Measurements from ENCODE around the gene FIGNL1. TPM values are rescaled to one million over a fixed set of nuclear protein-coding genes. Genes with fewer than 3 reads are reported as not detected.
A peak's percentile ranks its signal among the peaks of the same experiment; 100 is the strongest.

FIGNL1 gene
- total RNA-seq, 1 donor from 2014 or later = 5.5 TPM

- peaks cover 18% of the 10 kb centered on the region for H3K4me1 ChIP-seq
- intact Hi-C loops (cut with DNase I) = no loop called here
- ATAC-seq = peak; percentile 37
- peak overlapping the region; percentile 86 for H3K4me3 ChIP-seq
- no peaks in the 10 kb centered on the region for H3K27me3 ChIP-seq
- peak; percentile 70 for DNase-seq
- peak overlapping the region; percentile 79 for H3K27ac ChIP-seq
- H3K36me3 ChIP-seq = peaks cover 17% of the 10 kb centered on the region
- H3K9me3 ChIP-seq = no peaks in the 10 kb centered on the region
- TF ChIP-seq, protein P1, sequence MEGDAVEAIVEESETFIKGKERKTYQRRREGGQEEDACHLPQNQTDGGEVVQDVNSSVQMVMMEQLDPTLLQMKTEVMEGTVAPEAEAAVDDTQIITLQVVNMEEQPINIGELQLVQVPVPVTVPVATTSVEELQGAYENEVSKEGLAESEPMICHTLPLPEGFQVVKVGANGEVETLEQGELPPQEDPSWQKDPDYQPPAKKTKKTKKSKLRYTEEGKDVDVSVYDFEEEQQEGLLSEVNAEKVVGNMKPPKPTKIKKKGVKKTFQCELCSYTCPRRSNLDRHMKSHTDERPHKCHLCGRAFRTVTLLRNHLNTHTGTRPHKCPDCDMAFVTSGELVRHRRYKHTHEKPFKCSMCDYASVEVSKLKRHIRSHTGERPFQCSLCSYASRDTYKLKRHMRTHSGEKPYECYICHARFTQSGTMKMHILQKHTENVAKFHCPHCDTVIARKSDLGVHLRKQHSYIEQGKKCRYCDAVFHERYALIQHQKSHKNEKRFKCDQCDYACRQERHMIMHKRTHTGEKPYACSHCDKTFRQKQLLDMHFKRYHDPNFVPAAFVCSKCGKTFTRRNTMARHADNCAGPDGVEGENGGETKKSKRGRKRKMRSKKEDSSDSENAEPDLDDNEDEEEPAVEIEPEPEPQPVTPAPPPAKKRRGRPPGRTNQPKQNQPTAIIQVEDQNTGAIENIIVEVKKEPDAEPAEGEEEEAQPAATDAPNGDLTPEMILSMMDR (IDR thresholded peaks at IDR 0.05) = no peak
Observed at GRCh38 chr7:50450590-50451032, 461 bp upstream of the FIGNL1 start.

DNA sequence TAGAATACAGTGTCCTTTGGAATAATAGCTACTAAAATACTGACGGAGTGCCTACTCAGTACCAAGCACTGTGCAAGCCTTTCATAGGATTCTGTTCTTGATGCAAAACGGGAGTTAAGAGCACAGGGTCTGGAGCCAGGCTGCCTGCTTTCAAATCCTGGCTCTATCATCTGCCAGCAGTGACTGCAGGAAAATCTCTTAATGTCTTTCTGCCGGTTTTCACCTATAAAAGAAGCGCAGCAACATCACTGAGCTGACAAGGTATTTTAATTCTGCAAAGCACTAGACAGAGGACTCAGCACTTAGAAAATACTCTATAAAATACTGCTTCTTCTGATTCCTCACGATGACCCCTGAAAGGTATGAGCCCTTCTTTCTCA lies 659 bp downstream of the FIGNL1 start:
- peaks cover 27% of the 10 kb centered on the region for H3K36me3 ChIP-seq
- H3K9me3 ChIP-seq = no peaks in the 10 kb centered on the region
- H3K27ac ChIP-seq = peak overlapping the region; percentile 79
- intact Hi-C loops (cut with DNase I) = no loop called here
- H3K4me3 ChIP-seq = peak overlapping the region; percentile 86
- TF ChIP-seq, protein P1 (IDR thresholded peaks at IDR 0.05) = no peak
- DNase-seq = no peak
- H3K27me3 ChIP-seq = no peaks in the 10 kb centered on the region
- peaks cover 18% of the 10 kb centered on the region for H3K4me1 ChIP-seq
- ATAC-seq = no peak

- no peak overlapping the region for H3K4me3 ChIP-seq
Observed at GRCh38 chr7:50448823-50449222, 1.3 kb downstream of the FIGNL1 start.

DNA sequence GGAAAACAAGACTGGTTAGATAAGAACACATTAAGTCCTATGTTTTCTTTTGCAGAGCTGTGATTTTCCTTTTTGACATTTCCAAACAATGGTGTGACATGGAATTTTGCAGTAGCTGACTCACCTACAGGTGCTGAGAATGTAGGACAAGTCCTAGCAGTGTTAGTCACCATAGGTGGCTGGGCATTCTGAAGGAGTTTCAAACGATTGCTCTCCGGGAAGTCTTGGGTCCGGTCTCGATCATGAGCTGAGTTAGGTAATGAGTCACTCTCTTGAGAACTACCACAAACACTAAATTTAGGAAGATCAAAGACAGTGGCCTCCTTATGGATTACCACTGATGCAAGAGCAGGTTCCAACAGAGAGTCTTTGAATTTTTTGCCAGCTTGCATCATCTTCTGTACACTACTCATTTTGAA lies 3.6 kb downstream of the FIGNL1 start:
- Histone ChIP-seq H3K27me3 (no peaks in the 10 kb centered on the region), H3K36me3 (peaks cover 34% of the 10 kb centered on the region), H3K4me3 (no peak overlapping the region), H3K9me3 (no peaks in the 10 kb centered on the region), H3K4me1 (peaks cover 18% of the 10 kb centered on the region), H3K27ac (no peak overlapping the region)
- DNase-seq (no peak), ATAC-seq (peak; percentile 62)
- TF ChIP-seq, protein P1 (IDR thresholded peaks at IDR 0.05) = no peak
- intact Hi-C loops (cut with DNase I) = no loop called here

More at GRCh38 chr7:50448823-50449222, 1.3 kb downstream of the FIGNL1 start:
- H3K27me3 ChIP-seq = no peaks in the 10 kb centered on the region
- H3K27ac ChIP-seq = no peak overlapping the region
- H3K9me3 ChIP-seq = no peaks in the 10 kb centered on the region
- H3K36me3 ChIP-seq = peaks cover 34% of the 10 kb centered on the region
- peaks cover 18% of the 10 kb centered on the region for H3K4me1 ChIP-seq
- ATAC-seq (no peak), DNase-seq (no peak)
- TF ChIP-seq, protein P1 (IDR thresholded peaks at IDR 0.05) = no peak
- intact Hi-C loops (cut with DNase I) = no loop called here

DNA sequence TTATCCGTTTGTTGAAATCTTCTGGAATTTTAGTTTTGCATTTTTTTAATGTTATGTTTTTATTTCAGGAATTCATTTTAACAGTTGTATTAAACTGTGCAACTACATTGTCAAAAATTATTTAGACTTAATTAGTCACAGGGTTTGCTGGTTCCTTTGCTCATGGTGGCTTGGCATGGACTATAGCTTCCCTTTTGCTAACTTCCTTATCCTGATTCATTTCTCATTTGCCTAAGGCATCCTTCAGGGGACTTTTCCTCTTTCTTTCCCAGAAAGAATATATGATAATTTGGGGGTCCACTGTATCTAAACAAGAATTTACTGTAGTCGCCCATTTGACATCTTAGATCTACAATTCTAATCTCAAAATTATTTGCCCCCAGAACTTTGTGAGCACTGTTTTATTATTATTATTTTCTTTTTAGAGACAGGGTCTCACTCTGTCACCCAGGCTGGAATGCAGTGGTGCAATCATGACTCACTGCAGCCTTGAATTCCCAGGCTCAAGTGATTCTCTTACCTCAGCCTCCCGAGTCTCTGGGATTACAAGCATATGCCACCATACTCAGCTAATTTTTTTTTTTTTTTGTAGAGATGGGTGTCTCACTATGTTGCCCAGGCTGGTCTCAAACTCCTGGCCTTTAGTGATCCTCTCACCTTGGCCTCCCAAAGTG lies 13.9 kb downstream of the FIGNL1 start:
- TF ChIP-seq, protein P1 (IDR thresholded peaks at IDR 0.05) = no peak
- Histone ChIP-seq H3K9me3 (no peaks in the 10 kb centered on the region), H3K36me3 (no peaks in the 10 kb centered on the region), H3K4me3 (no peak overlapping the region), H3K27ac (no peak overlapping the region), H3K27me3 (no peaks in the 10 kb centered on the region), H3K4me1 (no peaks in the 10 kb centered on the region)
- no peak for ATAC-seq
- intact Hi-C loops (cut with DNase I) = no loop called here
- no peak for DNase-seq
